Adipocyte (in vitro differentiated cells): ENCODE results near the gene MAPK11.

ENCODE experiments used
- DNase-seq: peaks from one replicate; pipeline ENCODE4 v3.0.0-alpha.2; 2015; ENCODE audit warnings: low read depth
- H3K27me3 ChIP-seq: replicated peaks from 2 replicates; pipeline ENCODE4 v1.7.0; 2013; ENCODE audit warnings: mild to moderate bottlenecking, low read length, moderate library complexity; ENCODE audit not compliant: control insufficient read depth, insufficient read depth
- H3K36me3 ChIP-seq: 2 replicates; pipeline ENCODE4 v1.7.0; 2013; ENCODE audit warnings: low read length, mild to moderate bottlenecking, moderate library complexity; ENCODE audit not compliant: control insufficient read depth, insufficient read depth, severe bottlenecking
- H3K4me1 ChIP-seq: 2 replicates; pipeline ENCODE4 v1.7.0; 2013; ENCODE audit warnings: mild to moderate bottlenecking, low read length, moderate library complexity; ENCODE audit not compliant: control insufficient read depth, insufficient read depth
- H3K4me3 ChIP-seq: 2 replicates; pipeline ENCODE4 v1.7.0; 2013; ENCODE audit warnings: mild to moderate bottlenecking, low read length, moderate library complexity
- H3K9ac ChIP-seq: 2 replicates; pipeline ENCODE4 v1.7.0; 2013; ENCODE audit warnings: mild to moderate bottlenecking, low read length, moderate library complexity
- H3K9me3 ChIP-seq: 2 replicates; pipeline ENCODE4 v1.7.0; 2013; ENCODE audit warnings: mild to moderate bottlenecking, low read length, moderate library complexity; ENCODE audit not compliant: control insufficient read depth

MAPK11 gene

GRCh38 chr22:50272044-50272802, 2.0 kb upstream of the MAPK11 start:
- Histone ChIP-seq H3K4me1 (peaks cover 28% of the 10 kb centered on the region), H3K4me3 (no peak overlapping the region), H3K36me3 (peaks cover 24% of the 10 kb centered on the region), H3K9me3 (no peaks in the 10 kb centered on the region), H3K27me3 (no peaks in the 10 kb centered on the region), H3K9ac (no peak overlapping the region)
- no peak for DNase-seq

- Histone ChIP-seq H3K4me1 (peaks cover 28% of the 10 kb centered on the region), H3K36me3 (peaks cover 19% of the 10 kb centered on the region), H3K9ac (peak overlapping the region; percentile 78), H3K27me3 (peaks cover 5% of the 10 kb centered on the region), H3K9me3 (no peaks in the 10 kb centered on the region), H3K4me3 (peak overlapping the region; percentile 78)
- DNase-seq: peak; percentile 83
Measured at GRCh38 chr22:50271519-50271970, 1.4 kb upstream of the MAPK11 start.

GRCh38 chr22:50270666-50271394, 650 bp upstream of the MAPK11 start:
- Histone ChIP-seq H3K9me3 (no peaks in the 10 kb centered on the region), H3K4me3 (peak overlapping the region; percentile 78), H3K36me3 (peaks cover 14% of the 10 kb centered on the region), H3K4me1 (peaks cover 28% of the 10 kb centered on the region), H3K9ac (peak overlapping the region; percentile 78), H3K27me3 (peaks cover 7% of the 10 kb centered on the region)
- DNase-seq: peak; percentile 87

- peak overlapping the region; percentile 68 for H3K9ac ChIP-seq
- H3K4me3 ChIP-seq: peak overlapping the region; percentile 67
- H3K36me3 ChIP-seq: peaks cover 4% of the 10 kb centered on the region
- peaks cover 7% of the 10 kb centered on the region for H3K27me3 ChIP-seq
- H3K9me3 ChIP-seq: no peaks in the 10 kb centered on the region
- DNase-seq: peak; percentile 35
- H3K4me1 ChIP-seq: peaks cover 28% of the 10 kb centered on the region
Measured at GRCh38 chr22:50269573-50269969, 609 bp downstream of the MAPK11 start.

GRCh38 chr22:50268655-50269113, 1.5 kb downstream of the MAPK11 start:
- Histone ChIP-seq H3K9me3 (no peaks in the 10 kb centered on the region), H3K9ac (peak overlapping the region; percentile 66), H3K36me3 (no peaks in the 10 kb centered on the region), H3K4me3 (peak overlapping the region; percentile 67), H3K27me3 (peaks cover 7% of the 10 kb centered on the region), H3K4me1 (peaks cover 28% of the 10 kb centered on the region)
- DNase-seq: peak; percentile 10

GRCh38 chr22:50267591-50268390, 2.4 kb downstream of the MAPK11 start:
- Histone ChIP-seq H3K4me1 (peaks cover 28% of the 10 kb centered on the region), H3K36me3 (no peaks in the 10 kb centered on the region), H3K27me3 (peaks cover 7% of the 10 kb centered on the region), H3K9me3 (no peaks in the 10 kb centered on the region), H3K4me3 (peak overlapping the region; percentile 67), H3K9ac (peak overlapping the region; percentile 66)
- peak; percentile 76 for DNase-seq

- Histone ChIP-seq H3K4me3 (no peak overlapping the region), H3K9ac (no peak overlapping the region), H3K27me3 (peaks cover 7% of the 10 kb centered on the region), H3K9me3 (no peaks in the 10 kb centered on the region), H3K4me1 (peaks cover 31% of the 10 kb centered on the region), H3K36me3 (no peaks in the 10 kb centered on the region)
- no peak for DNase-seq
Measured at GRCh38 chr22:50266994-50267393, 3.2 kb downstream of the MAPK11 start.

GRCh38 chr22:50264946-50265669, 5.1 kb downstream of the MAPK11 start:
- no peak for DNase-seq
- Histone ChIP-seq H3K27me3 (peaks cover 7% of the 10 kb centered on the region), H3K4me1 (peaks cover 28% of the 10 kb centered on the region), H3K4me3 (no peak overlapping the region), H3K9me3 (no peaks in the 10 kb centered on the region), H3K9ac (no peak overlapping the region), H3K36me3 (no peaks in the 10 kb centered on the region)

GRCh38 chr22:50264104-50264745, 6.0 kb downstream of the MAPK11 start:
- H3K36me3 ChIP-seq: no peaks in the 10 kb centered on the region
- no peaks in the 10 kb centered on the region for H3K9me3 ChIP-seq
- DNase-seq: no peak
- H3K4me1 ChIP-seq: peaks cover 24% of the 10 kb centered on the region
- H3K4me3 ChIP-seq: no peak overlapping the region
- H3K27me3 ChIP-seq: peaks cover 7% of the 10 kb centered on the region
- H3K9ac ChIP-seq: no peak overlapping the region

GRCh38 chr22:50262973-50263617, 7.1 kb downstream of the MAPK11 start:
- no peak for DNase-seq
- H3K36me3 ChIP-seq: no peaks in the 10 kb centered on the region
- H3K4me3 ChIP-seq: no peak overlapping the region
- no peak overlapping the region for H3K9ac ChIP-seq
- H3K27me3 ChIP-seq: peaks cover 7% of the 10 kb centered on the region
- H3K9me3 ChIP-seq: no peaks in the 10 kb centered on the region
- H3K4me1 ChIP-seq: peaks cover 13% of the 10 kb centered on the region
